Neural cell (in vitro differentiated cells): Measurements from ENCODE around the gene NACC1. TPM values are rescaled to one million over a fixed set of nuclear protein-coding genes. Genes with fewer than 3 reads are reported as not detected.

Experiments used
- H2AFZ ChIP-seq: fragments of 200-600, 300-800 bp; sonication (generic), shearing (Covaris generic); 2 replicates; pipeline ENCODE4 v1.6.0; 2014; ENCODE audit warnings: low read depth, mild to moderate bottlenecking, antibody characterized with exemption, low read length, moderate library complexity
- H3F3A ChIP-seq: fragments of 200-600 bp; shearing (Covaris generic); 2 replicates; pipeline ENCODE4 v1.6.1; 2016; ENCODE audit warnings: mild to moderate bottlenecking, moderate library complexity, mixed read lengths, antibody characterized with exemption, low read length; ENCODE audit not compliant: insufficient read depth, poor library complexity, severe bottlenecking
- H3K27ac ChIP-seq: fragments of 200-600, 300-800 bp; sonication (generic), shearing (Covaris generic); 2 replicates; pipeline ENCODE4 v1.5.1; 2014; ENCODE audit warnings: mild to moderate bottlenecking, low read length, moderate library complexity
- H3K27me3 ChIP-seq: fragments of 300-800, 200-600 bp; sonication (generic), shearing (Covaris generic); 2 replicates; pipeline ENCODE4 v1.6.0; 2014; ENCODE audit warnings: mild to moderate bottlenecking, low read depth, low read length, moderate library complexity; ENCODE audit not compliant: insufficient read depth
- H3K36me3 ChIP-seq: fragments of 300-800, 200-600 bp; sonication (generic), shearing (Covaris generic); 2 replicates; pipeline ENCODE4 v1.5.1; 2014; ENCODE audit warnings: mild to moderate bottlenecking, antibody characterized with exemption, low read length, moderate library complexity; ENCODE audit not compliant: insufficient read depth
- H3K4me2 ChIP-seq: fragments of 300-800, 200-600 bp; sonication (generic), shearing (Covaris generic); 2 replicates; pipeline ENCODE4 v1.6.0; 2014; ENCODE audit warnings: mild to moderate bottlenecking, low read length
- H3K4me3 ChIP-seq: fragments of 300-800, 200-600 bp; sonication (generic), shearing (Covaris generic); 2 replicates; pipeline ENCODE4 v1.5.1; 2014; ENCODE audit warnings: mild to moderate bottlenecking, low read length, moderate library complexity
- H3K79me2 ChIP-seq: fragments of 200-600 bp; shearing (Covaris generic); replicated peaks from 2 replicates; pipeline ENCODE4 v1.6.0; 2014; ENCODE audit warnings: mild to moderate bottlenecking, low read length, moderate library complexity; ENCODE audit not compliant: insufficient read depth
- H3K9ac ChIP-seq: fragments of 300-800, 200-600 bp; sonication (generic), shearing (Covaris generic); 2 replicates; pipeline ENCODE4 v1.6.1; 2016; ENCODE audit warnings: mild to moderate bottlenecking, low read length, mixed read lengths
- H3K9me2 ChIP-seq: fragments of 200-600 bp; shearing (Covaris generic); 2 replicates; pipeline ENCODE4 v1.6.1; 2016; ENCODE audit warnings: mild to moderate bottlenecking, low read length, mixed read lengths; ENCODE audit not compliant: insufficient read depth
- H3K9me3 ChIP-seq: fragments of 200-600, 300-800 bp; sonication (generic), shearing (Covaris generic); 2 replicates; pipeline ENCODE4 v1.6.1; 2016; ENCODE audit warnings: mild to moderate bottlenecking, mixed run types, low read length, moderate library complexity, mixed read lengths
- H4K20me1 ChIP-seq: fragments of 200-600 bp; shearing (Covaris generic); 2 replicates; pipeline ENCODE4 v1.6.1; 2016; ENCODE audit warnings: mild to moderate bottlenecking, mixed run types; ENCODE audit not compliant: insufficient read depth
- CTCF ChIP-seq: fragments of 450-650 bp; IDR thresholded peaks from 2 replicates; pipeline ENCODE4 v1.5.1; 2014; ENCODE audit warnings: antibody characterized with exemption, mild to moderate bottlenecking, moderate library complexity; ENCODE audit not compliant: poor library complexity, severe bottlenecking
- EP300 ChIP-seq: fragments of 450-650 bp; conservative IDR thresholded peaks from 2 replicates; pipeline ENCODE4 v1.6.1; 2014; ENCODE audit warnings: antibody characterized with exemption, mild to moderate bottlenecking, moderate library complexity; ENCODE audit not compliant: poor library complexity, severe bottlenecking
- EZH2 ChIP-seq: fragments of 200-600, 300-800 bp; shearing (Covaris generic), sonication (generic); IDR thresholded peaks from 2 replicates; pipeline ENCODE4 v1.6.1; 2014; ENCODE audit warnings: antibody characterized with exemption, low read length, borderline replicate concordance, mild to moderate bottlenecking; ENCODE audit not compliant: insufficient read depth, poor library complexity, severe bottlenecking
- MXI1 ChIP-seq: fragments of 450-650 bp; conservative IDR thresholded peaks from 2 replicates; pipeline ENCODE4 v1.6.1; 2014; ENCODE audit warnings: antibody characterized with exemption, mild to moderate bottlenecking; ENCODE audit not compliant: poor library complexity, severe bottlenecking
- POLR2AphosphoS5 ChIP-seq: IDR thresholded peaks from 2 replicates; pipeline ENCODE4 v1.6.1; 2012
- RAD21 ChIP-seq: fragments of 450-650 bp; conservative IDR thresholded peaks from 2 replicates; pipeline ENCODE4 v1.6.1; 2014; ENCODE audit warnings: antibody characterized with exemption, mild to moderate bottlenecking, moderate library complexity
- REST ChIP-seq: IDR thresholded peaks from 2 replicates; pipeline ENCODE4 v1.6.1; 2012; ENCODE audit warnings: borderline replicate concordance
- SMC3 ChIP-seq: fragments of 450-650 bp; conservative IDR thresholded peaks from 2 replicates; pipeline ENCODE4 v1.6.1; 2014; ENCODE audit warnings: antibody characterized with exemption, mild to moderate bottlenecking, moderate library complexity; ENCODE audit not compliant: poor library complexity
- TAF1 ChIP-seq: IDR thresholded peaks from 2 replicates; pipeline ENCODE4 v1.6.1; 2012; ENCODE audit warnings: low read depth
- polyA plus RNA-seq: library from polyadenylated mRNA; depleted of rRNA; stranded (reverse); fragments of >200 nt; gene quantifications from 2 replicates; pipeline ENCODE4 v1.2.3, GENCODE V29; 2014

The NACC1 gene
- polyA plus RNA-seq, 1 donor from 2014 or later = 16.1 TPM

- Histone ChIP-seq H3F3A (no peaks in the 10 kb centered on the region), H3K9me2 (no peaks in the 10 kb centered on the region), H3K4me2 (no peak overlapping the region), H3K9me3 (no peaks in the 10 kb centered on the region), H3K27ac (no peak overlapping the region), H2AFZ (no peak overlapping the region), H3K27me3 (no peaks in the 10 kb centered on the region), H4K20me1 (no peaks in the 10 kb centered on the region), H3K36me3 (no peaks in the 10 kb centered on the region), H3K4me3 (no peak overlapping the region), H3K79me2 (peaks cover 15% of the 10 kb centered on the region), H3K9ac (no peak overlapping the region)
- no peak for TF ChIP-seq RAD21
- TF ChIP-seq EP300 = no peak
- TF ChIP-seq MXI1 = no peak
- TF ChIP-seq REST = no peak
- TF ChIP-seq TAF1 = no peak
- no peak for TF ChIP-seq SMC3
- no peak for TF ChIP-seq CTCF
- TF ChIP-seq POLR2AphosphoS5 = no peak
- TF ChIP-seq EZH2 = no peak
These were observed 14.6 kb downstream of the NACC1 start for GRCh38 chr19:13132471-13133180.

- no peak overlapping the region for H3K4me2 ChIP-seq
- no peaks in the 10 kb centered on the region for H3K27me3 ChIP-seq
- no peak overlapping the region for H3K27ac ChIP-seq
- no peak overlapping the region for H2AFZ ChIP-seq
- no peaks in the 10 kb centered on the region for H3K9me2 ChIP-seq
- no peaks in the 10 kb centered on the region for H3F3A ChIP-seq
- H3K9ac ChIP-seq = no peak overlapping the region
- no peaks in the 10 kb centered on the region for H4K20me1 ChIP-seq
- H3K36me3 ChIP-seq = no peaks in the 10 kb centered on the region
- H3K79me2 ChIP-seq = peaks cover 15% of the 10 kb centered on the region
- no peak overlapping the region for H3K4me3 ChIP-seq
- no peaks in the 10 kb centered on the region for H3K9me3 ChIP-seq
- TF ChIP-seq TAF1 = no peak
- no peak for TF ChIP-seq CTCF
- no peak for TF ChIP-seq RAD21
- no peak for TF ChIP-seq POLR2AphosphoS5
- no peak for TF ChIP-seq EP300
- TF ChIP-seq SMC3 = no peak
- no peak for TF ChIP-seq MXI1
- TF ChIP-seq EZH2 = no peak
- TF ChIP-seq REST = no peak
These were observed 15.3 kb downstream of the NACC1 start for GRCh38 chr19:13133241-13133870.
